GM12872 (cell line): ENCODE measurements around the gene KIF14.

Source experiments
- TF ChIP-seq, protein P1 (sequence below): IDR thresholded peaks from 3 replicates; pipeline ENCODE4 v1.5.1; 2011; ENCODE audit warnings: low read depth, mild to moderate bottlenecking, low read length, moderate library complexity; ENCODE audit not compliant: insufficient read depth

Gene KIF14, protein sequence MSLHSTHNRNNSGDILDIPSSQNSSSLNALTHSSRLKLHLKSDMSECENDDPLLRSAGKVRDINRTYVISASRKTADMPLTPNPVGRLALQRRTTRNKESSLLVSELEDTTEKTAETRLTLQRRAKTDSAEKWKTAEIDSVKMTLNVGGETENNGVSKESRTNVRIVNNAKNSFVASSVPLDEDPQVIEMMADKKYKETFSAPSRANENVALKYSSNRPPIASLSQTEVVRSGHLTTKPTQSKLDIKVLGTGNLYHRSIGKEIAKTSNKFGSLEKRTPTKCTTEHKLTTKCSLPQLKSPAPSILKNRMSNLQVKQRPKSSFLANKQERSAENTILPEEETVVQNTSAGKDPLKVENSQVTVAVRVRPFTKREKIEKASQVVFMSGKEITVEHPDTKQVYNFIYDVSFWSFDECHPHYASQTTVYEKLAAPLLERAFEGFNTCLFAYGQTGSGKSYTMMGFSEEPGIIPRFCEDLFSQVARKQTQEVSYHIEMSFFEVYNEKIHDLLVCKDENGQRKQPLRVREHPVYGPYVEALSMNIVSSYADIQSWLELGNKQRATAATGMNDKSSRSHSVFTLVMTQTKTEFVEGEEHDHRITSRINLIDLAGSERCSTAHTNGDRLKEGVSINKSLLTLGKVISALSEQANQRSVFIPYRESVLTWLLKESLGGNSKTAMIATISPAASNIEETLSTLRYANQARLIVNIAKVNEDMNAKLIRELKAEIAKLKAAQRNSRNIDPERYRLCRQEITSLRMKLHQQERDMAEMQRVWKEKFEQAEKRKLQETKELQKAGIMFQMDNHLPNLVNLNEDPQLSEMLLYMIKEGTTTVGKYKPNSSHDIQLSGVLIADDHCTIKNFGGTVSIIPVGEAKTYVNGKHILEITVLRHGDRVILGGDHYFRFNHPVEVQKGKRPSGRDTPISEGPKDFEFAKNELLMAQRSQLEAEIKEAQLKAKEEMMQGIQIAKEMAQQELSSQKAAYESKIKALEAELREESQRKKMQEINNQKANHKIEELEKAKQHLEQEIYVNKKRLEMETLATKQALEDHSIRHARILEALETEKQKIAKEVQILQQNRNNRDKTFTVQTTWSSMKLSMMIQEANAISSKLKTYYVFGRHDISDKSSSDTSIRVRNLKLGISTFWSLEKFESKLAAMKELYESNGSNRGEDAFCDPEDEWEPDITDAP (N-terminal part only)

DNA sequence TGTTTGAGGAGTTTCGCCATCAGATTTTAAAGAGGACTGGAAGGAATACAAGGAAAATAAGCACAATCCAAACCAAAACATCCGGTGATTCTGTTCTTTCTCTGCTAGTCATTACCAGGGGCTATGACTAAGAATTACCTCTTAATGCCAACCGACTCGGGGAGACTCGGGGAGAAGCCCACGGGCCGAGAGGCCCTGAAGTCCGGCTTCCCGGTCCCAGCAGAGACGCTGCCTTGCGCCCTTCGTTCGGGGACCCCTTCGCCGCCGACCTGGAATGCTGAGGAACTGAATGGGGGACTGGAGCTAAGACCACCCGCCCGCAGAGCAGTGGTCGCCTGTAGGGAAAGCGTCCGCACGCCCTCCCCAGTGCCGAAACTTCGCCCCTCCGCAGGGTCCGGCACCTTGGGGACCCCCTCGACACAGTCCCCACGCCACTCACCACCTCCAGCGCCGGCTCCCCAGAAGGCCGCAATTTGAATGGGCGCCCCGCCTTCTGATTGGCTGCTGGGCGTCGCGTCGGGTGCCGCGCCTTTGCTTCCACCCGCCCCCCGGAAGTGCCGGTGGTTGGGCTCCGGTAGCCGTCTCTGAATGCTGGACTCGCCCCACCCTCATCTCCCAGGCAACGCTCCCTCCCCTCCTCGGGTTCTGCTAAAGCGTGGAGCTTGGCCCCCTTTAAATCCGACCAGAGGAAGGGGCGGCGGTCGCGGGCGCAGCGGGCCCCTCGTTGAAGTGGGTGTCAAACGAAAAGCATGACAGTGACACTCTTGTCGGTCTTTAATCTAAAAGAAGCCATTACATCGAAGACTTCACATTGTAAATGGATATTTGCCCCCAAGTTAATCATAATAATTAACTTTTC is at the start of gene KIF14:
TSS of gene KIF14 (minus strand) at position 479 of the 859 bp plus-strand sequence. CDS start 2,028 bp downstream, outside the sequence.
- TF ChIP-seq, protein P1, sequence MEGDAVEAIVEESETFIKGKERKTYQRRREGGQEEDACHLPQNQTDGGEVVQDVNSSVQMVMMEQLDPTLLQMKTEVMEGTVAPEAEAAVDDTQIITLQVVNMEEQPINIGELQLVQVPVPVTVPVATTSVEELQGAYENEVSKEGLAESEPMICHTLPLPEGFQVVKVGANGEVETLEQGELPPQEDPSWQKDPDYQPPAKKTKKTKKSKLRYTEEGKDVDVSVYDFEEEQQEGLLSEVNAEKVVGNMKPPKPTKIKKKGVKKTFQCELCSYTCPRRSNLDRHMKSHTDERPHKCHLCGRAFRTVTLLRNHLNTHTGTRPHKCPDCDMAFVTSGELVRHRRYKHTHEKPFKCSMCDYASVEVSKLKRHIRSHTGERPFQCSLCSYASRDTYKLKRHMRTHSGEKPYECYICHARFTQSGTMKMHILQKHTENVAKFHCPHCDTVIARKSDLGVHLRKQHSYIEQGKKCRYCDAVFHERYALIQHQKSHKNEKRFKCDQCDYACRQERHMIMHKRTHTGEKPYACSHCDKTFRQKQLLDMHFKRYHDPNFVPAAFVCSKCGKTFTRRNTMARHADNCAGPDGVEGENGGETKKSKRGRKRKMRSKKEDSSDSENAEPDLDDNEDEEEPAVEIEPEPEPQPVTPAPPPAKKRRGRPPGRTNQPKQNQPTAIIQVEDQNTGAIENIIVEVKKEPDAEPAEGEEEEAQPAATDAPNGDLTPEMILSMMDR = no peak

DNA sequence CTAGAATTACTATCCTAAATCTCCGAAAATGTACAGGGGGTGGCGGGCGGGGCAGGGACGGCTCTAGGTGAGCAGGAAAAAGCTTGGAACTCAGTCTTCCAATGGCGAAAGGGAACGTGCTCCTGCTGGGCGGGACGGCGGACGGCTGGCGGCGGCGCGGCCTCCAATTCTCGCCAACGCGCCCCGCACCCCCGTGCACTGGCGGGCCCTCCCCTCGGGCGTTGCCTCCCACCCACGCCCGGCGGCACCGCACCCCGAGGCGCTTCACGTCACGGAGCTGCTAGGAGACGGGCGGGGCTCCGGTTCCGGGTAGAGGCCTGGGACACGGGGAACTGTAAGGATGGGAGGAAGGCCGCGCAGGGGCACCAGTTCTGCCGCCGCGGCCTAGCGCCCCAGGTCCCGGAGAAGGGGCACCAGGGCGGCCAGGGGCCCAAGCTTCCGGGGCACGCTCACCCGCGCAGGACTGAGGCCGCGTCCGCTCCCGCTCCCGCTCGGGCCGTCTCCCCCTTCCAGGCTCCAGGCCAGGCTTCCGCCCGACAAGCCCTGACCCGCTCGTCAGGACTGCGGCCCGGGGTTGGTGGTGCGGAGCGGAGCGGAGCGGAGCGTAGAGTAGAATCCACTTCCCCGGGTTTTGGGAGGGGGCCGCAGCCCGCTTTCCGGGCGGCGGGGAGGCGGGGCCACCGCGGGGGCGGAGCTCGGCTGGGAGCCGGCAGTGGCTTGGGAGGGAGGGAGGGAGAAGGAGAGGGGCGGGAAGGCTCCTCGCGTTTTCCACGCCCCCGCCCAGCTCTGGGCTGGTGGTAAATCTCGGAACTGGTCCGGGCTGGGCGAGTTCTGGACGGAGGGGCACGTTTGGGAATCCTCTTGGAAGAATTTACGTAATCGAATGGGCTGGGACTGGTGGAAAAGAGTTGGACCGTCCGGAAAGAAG is 49.0 kb upstream of the KIF14 start, which contains the start of gene DDX59:
TSS of gene DDX59 (minus strand) at position 594 of the 928 bp plus-strand sequence. CDS start 3,167 bp downstream, outside the sequence.
- TF ChIP-seq, protein P1 = no peak

DNA sequence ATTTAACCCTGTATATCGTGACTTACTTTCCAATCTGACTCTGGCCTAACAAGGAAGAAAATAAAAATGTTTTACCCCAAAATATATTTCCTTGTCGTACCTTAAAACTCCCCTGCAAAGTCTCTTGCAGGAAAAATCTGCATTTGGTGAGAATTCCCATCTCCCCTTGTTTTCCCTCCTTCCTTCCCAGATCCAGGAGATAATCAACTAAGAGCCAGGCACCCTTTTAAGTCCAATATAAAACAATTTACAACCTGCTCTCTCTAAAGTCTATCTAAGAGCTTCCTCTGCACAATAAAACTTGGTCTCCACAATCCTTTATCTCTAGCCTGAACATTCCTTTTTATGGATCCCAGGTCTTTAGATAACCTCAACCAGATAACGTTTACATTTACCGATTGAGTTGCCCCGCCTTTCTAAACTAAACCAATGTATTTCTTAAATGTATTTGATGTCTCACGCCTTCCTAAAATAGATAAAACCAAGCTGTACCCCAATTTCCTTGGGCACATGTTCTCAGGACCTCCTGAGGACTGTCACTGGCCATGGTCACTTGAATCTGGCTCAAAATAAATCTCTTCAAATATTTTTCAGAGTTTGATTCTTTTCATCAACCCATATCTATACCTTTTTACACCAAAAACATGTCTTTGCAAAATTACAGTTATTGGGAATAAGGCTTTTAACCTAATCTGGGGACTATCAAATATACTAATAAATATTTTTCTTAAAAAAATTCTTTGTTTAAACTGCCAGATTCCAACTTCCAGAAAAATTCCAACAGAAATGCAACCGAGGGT is 48.2 kb upstream of the KIF14 start:
- TF ChIP-seq, protein P1 = no peak

DNA sequence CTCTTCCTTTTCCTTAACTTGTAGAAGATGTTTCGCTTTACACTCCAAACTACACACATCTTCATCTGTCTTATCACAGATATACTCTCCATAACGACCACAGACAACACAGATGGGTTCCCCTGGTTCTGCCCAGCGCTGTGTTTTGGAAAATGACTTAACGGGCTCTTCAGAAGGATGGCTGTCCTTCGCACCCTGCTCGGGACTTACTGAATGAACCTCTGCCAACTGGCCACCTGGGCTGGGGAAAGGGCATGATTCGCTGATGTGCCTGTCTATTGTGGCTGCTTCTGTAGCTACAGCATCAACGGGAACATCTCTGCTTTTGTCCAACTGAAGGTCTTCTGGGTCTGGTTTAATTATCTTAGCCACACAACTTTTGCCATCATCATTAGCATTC is 45.8 kb upstream of the KIF14 start:
- TF ChIP-seq, protein P1 = no peak

DNA sequence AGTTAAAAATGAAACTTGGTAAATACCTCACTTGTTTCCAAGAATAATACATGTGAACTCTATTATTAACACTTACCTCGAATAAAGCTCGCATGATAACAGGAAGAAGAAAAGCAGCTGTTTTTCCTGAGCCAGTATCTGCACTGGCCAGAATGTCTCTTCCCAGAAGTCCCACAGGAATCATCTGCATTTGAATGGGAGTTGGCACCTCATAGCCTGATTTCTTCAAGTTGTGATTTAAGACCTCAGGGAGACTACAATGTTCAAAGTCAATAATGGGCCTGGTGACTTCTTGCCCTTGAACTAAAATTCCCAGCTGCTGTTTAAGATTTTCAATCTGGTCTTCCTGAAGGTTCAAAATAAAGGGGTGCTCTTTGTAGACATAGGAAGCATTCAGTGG is 45.3 kb upstream of the KIF14 start:
- TF ChIP-seq, protein P1 = no peak

DNA sequence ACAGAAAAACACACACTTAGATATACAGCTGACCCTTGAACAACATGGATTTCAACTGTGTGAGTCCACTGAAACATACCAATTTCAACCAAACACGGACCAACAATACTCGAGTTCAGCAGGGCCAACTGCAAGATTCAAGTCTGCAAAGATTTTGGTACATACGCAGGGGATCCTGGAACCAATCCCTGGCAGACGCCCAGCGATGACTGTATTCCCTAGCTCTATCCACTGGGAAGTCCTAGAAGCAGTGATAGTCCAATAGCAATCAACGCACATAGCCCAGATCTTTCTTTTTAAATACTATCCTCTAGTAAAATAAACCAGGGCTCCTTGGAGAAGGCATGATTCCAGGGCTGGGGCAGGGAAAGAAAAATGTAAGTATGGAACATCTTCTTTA is 40.2 kb upstream of the KIF14 start:
- TF ChIP-seq, protein P1 = no peak
